Prostate gland (tissue), 2 donors: ENCODE results near the gene HGFAC. TPM values are rescaled to one million over a fixed set of nuclear protein-coding genes. Genes with fewer than 3 reads are reported as not detected.

ENCODE experiments used
- DNase-seq: peaks from one replicate; pipeline ENCODE4 v3.0.0-alpha.2; 2019; ENCODE audit warnings: low spot score
- H3K27ac ChIP-seq, 2 donors: fragments of 200-600 bp; sonication (generic); 2 replicates each; pipeline ENCODE4 v1.5.1; 2017 to 2019
- H3K27me3 ChIP-seq: fragments of 200-600 bp; sonication (generic); replicated peaks from 2 replicates; pipeline ENCODE4 v1.5.1; 2019; ENCODE audit not compliant: insufficient read depth
- H3K36me3 ChIP-seq, 2 donors: fragments of 200-600 bp; sonication (generic); 1 replicate in 1 of 2; 2 replicates in 1 of 2; pipeline versions ENCODE4 v1.5.1 to v1.8.1; 2017 to 2019
- H3K4me1 ChIP-seq: fragments of 200-600 bp; sonication (generic); replicated peaks from 2 replicates; pipeline ENCODE4 v1.5.1; 2019
- H3K4me3 ChIP-seq, 2 donors: fragments of 200-600 bp; sonication (generic); 2 replicates each; pipeline ENCODE4 v1.5.1; 2017 to 2019
- H3K9me3 ChIP-seq: fragments of 200-600 bp; sonication (generic); 2 replicates; pipeline ENCODE4 v1.5.1; 2017
- CTCF ChIP-seq, 4 experiments: fragments of 200-600 bp in 2 of 4; fragments of 450-650 bp in 2 of 4; sonication (generic) in 2 of 4; IDR thresholded peaks; 1 replicate in 3 of 4; 2 replicates in 1 of 4; pipeline ENCODE4 v1.5.1; 2016 to 2019; ENCODE audit warnings: antibody characterized with exemption in 4 of 4, mild to moderate bottlenecking in 2 of 4, moderate library complexity in 2 of 4
- POLR2A ChIP-seq: fragments of 450-650 bp; IDR thresholded peaks from one replicate; pipeline ENCODE4 v1.6.1; 2016; ENCODE audit warnings: antibody characterized with exemption, mild to moderate bottlenecking
- POLR2AphosphoS5 ChIP-seq: sonication (generic); formaldehyde crosslinking; IDR thresholded peaks from one replicate; pipeline ENCODE4 v1.6.1; 2017; ENCODE audit warnings: antibody characterized with exemption
- WGBS: methylation state at CpG from one replicate; pipeline ENCODE4 v1.1.5; 2018; 5-methylcytosine and 5-hydroxymethylcytosine counted together
- intact Hi-C: fragments of 100-400 bp; cut with DNase I; formaldehyde crosslinking; loops from one replicate; pipeline ENCODE4 v1.14.2; 2022
- total RNA-seq, 2 donors: library from RNA; depleted of rRNA; stranded (reverse); fragments of >200 nt; gene quantifications; one replicate each; pipeline ENCODE4 v1.1.0, GENCODE V29; 2016

The HGFAC gene
- total RNA-seq, 2 donors from 2014 or later, result 0.27 to 1.9 TPM

GRCh38 chr4:3462790-3463415 is 21.1 kb downstream of the HGFAC start, which contains the start of gene DOK7:
Gene DOK7, plus strand, starts transcription at chr4:3463306. Its CDS starts 70 bp downstream, at chr4:3463376.
- 5% methylated on average over 44 of the region's 44 CpGs for WGBS
- peak within 1 kb of the TSS; percentile 40 to 42 for H3K4me3 ChIP-seq

GRCh38 chr4:3463556-3464348 is 22.0 kb downstream of the HGFAC start:
- no peak for DNase-seq
- H3K9me3 ChIP-seq, result no peaks in the 10 kb centered on the region
- no peak for TF ChIP-seq POLR2AphosphoS5
- no peak for TF ChIP-seq POLR2A
- TF ChIP-seq CTCF (IDR thresholded peaks at IDR 0.05), result no peak
- H3K27ac ChIP-seq, result no peak overlapping the region
- H3K27me3 ChIP-seq, result no peaks in the 10 kb centered on the region
- peaks cover 10% of the 10 kb centered on the region for H3K4me1 ChIP-seq
- intact Hi-C loops, result no loop called here
- 37% methylated on average over 35 of the region's 43 CpGs for WGBS
- no peaks in the 10 kb centered on the region for H3K36me3 ChIP-seq
- H3K4me3 ChIP-seq, result peak overlapping the region; percentile 40 to 42

More at GRCh38 chr4:3462790-3463415, 21.1 kb downstream of the HGFAC start, which contains the start of gene DOK7:
- no peaks in the 10 kb centered on the region for H3K36me3 ChIP-seq
- peak within 1 kb of the TSS in 1 of 2 donors; percentile 54 for H3K27ac ChIP-seq
- TF ChIP-seq CTCF (IDR thresholded peaks at IDR 0.05) (no peak), POLR2AphosphoS5 (no peak), POLR2A (no peak)
- H3K27me3 ChIP-seq, result no peaks in the 10 kb centered on the region
- peaks cover 10% of the 10 kb centered on the region for H3K4me1 ChIP-seq
- intact Hi-C loops, result no loop called here
- DNase-seq, result no peak
- H3K9me3 ChIP-seq, result no peaks in the 10 kb centered on the region

GRCh38 chr4:3464349-3464905 is 22.7 kb downstream of the HGFAC start:
- Histone ChIP-seq H3K4me1 (peaks cover 10% of the 10 kb centered on the region), H3K4me3 (no peak overlapping the region), H3K9me3 (no peaks in the 10 kb centered on the region), H3K27ac (no peak overlapping the region), H3K27me3 (no peaks in the 10 kb centered on the region), H3K36me3 (no peaks in the 10 kb centered on the region)
- intact Hi-C loops, result no loop called here
- TF ChIP-seq POLR2A (no peak), POLR2AphosphoS5 (no peak), CTCF (IDR thresholded peaks at IDR 0.05) (no peak)
- DNase-seq, result no peak
- 94% methylated on average over 15 of the region's 15 CpGs for WGBS

- Histone ChIP-seq H3K27ac (no peak overlapping the region), H3K9me3 (no peaks in the 10 kb centered on the region), H3K4me3 (no peak overlapping the region), H3K36me3 (no peaks in the 10 kb centered on the region), H3K27me3 (no peaks in the 10 kb centered on the region), H3K4me1 (peaks cover 10% of the 10 kb centered on the region)
- WGBS, result 97% methylated on average over 21 of the region's 21 CpGs
- DNase-seq, result no peak
- TF ChIP-seq CTCF (IDR thresholded peaks at IDR 0.05) (no peak), POLR2A (no peak), POLR2AphosphoS5 (no peak)
- intact Hi-C loops, result no loop called here
Measured at GRCh38 chr4:3464911-3465697, 23.3 kb downstream of the HGFAC start.
